NT2/D1 (cell line): ENCODE data around the gene ST8SIA5.

Experiments
- SUZ12 ChIP-seq: IDR thresholded peaks from 2 replicates; pipeline ENCODE4 v1.6.1; 2011; ENCODE audit not compliant: insufficient read length, insufficient read depth; ENCODE audit errors: extremely low read depth
- YY1 ChIP-seq: IDR thresholded peaks from 2 replicates; pipeline ENCODE4 v1.6.1; 2011; ENCODE audit not compliant: insufficient read length, insufficient read depth
- ZNF274 ChIP-seq: IDR thresholded peaks from 2 replicates; pipeline ENCODE4 v1.6.1; 2011; ENCODE audit warnings: mild to moderate bottlenecking, low read depth, low read length

DNA sequence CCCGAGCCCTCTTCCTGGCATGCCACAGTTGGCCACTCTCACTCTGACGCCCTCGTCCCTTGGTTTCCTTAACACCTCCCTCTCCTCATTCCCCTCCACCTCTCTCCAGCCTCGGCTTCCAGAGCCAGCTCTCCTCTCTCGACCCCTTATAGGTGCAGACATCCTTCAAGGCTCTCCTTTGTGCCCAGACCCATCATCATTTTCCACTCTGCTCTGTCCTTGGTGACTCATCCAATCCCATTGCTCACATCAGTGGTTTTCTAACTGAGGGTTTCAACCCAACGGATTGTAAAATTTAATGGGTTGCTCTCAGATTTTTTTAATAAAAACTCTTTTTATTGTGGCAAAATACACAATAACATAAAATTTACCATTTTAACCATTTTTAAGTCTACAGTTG, 6.2 kb downstream of the ST8SIA5 start:
- TF ChIP-seq ZNF274 (no peak), SUZ12 (no peak), YY1 (no peak)
